Measurements from ENCODE around the gene MROH2A.

MROH2A gene

GRCh38 chr2:233821709-233822100, 43.6 kb downstream of the MROH2A start:
- no peak for TF ChIP-seq CTCF (IDR thresholded peaks at IDR 0.05)
- Histone ChIP-seq H3K9me3 (ENCODE audit: control insufficient read depth, low read length) (no peaks in the 10 kb centered on the region), H3K4me1 (no peaks in the 10 kb centered on the region), H3K9ac (no peak overlapping the region), H3K4me2 (ENCODE audit: low read length) (no peak overlapping the region), H3K27me3 (ENCODE audit: control insufficient read depth, insufficient read depth, low read length) (no peaks in the 10 kb centered on the region), H3K27ac (no peak overlapping the region), H3K36me3 (ENCODE audit: control insufficient read depth, insufficient read depth, low read length) (no peaks in the 10 kb centered on the region), H3K79me2 (no peaks in the 10 kb centered on the region), H2AFZ (no peak overlapping the region), H3K4me3 (ENCODE audit: low read depth, low read length) (no peak overlapping the region)

GRCh38 chr2:233822101-233822771, 44.1 kb downstream of the MROH2A start:
- H3K36me3 ChIP-seq (ENCODE audit: control insufficient read depth, insufficient read depth, low read length), result no peaks in the 10 kb centered on the region
- H3K4me2 ChIP-seq (ENCODE audit: low read length), result no peak overlapping the region
- no peaks in the 10 kb centered on the region for H3K79me2 ChIP-seq
- no peak overlapping the region for H3K9ac ChIP-seq
- H2AFZ ChIP-seq, result no peak overlapping the region
- no peaks in the 10 kb centered on the region for H3K27me3 ChIP-seq (ENCODE audit: control insufficient read depth, insufficient read depth, low read length)
- H3K4me1 ChIP-seq, result no peaks in the 10 kb centered on the region
- H3K4me3 ChIP-seq (ENCODE audit: low read depth, low read length), result no peak overlapping the region
- TF ChIP-seq CTCF (IDR thresholded peaks at IDR 0.05), result no peak
- H3K27ac ChIP-seq, result no peak overlapping the region
- H3K9me3 ChIP-seq (ENCODE audit: control insufficient read depth, low read length), result no peaks in the 10 kb centered on the region

DNA sequence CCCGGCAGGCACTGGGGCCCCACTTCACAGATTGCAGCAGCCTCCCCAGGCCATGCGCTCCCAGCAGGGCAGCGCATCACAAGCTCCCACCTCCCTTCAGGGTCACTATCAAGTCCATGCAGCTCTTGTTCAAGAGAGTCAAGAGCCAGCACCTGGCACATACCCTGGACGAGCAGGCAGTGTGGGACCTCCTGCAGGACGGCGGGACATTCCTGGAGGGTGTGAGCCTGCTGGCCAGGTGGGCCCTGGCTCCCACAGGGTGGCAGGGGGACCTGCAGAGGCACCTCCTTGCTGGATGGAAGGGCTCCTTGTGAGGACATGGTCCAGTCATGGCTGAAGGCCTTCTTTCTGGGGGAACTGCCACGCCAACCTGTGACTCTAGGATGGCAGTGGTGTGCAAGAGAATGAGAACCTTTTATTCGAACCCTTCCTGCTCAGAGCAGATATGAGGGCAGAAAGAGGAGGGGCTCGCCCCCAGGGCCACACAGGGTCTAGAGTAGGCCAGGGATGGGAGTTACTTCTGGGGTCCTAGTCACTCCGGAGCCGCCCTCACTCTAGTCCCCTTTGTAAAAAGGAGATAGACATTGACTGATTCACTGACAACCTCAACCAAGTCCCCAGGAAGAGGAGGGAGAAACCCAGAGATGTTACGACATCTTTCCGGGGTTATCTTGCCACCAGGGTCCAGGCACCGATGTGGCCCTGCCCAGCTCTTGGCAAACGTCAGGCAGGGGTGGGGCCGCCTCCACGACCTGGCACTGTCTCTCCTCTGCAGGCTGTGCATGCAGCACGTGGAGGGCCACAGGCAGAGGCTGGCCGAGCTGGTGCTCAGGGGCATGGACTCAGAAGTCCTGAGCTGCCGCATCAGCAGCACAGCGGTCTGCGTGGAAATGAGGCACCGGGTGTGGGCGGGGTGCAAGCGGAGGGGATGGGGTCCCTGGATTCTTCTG, 44.9 kb downstream of the MROH2A start:
- no peak for TF ChIP-seq CTCF (IDR thresholded peaks at IDR 0.05)
- no peak overlapping the region for H2AFZ ChIP-seq
- H3K4me1 ChIP-seq, result no peaks in the 10 kb centered on the region
- no peak overlapping the region for H3K4me2 ChIP-seq (ENCODE audit: low read length)
- no peaks in the 10 kb centered on the region for H3K27me3 ChIP-seq (ENCODE audit: control insufficient read depth, insufficient read depth, low read length)
- H3K9ac ChIP-seq, result no peak overlapping the region
- H3K9me3 ChIP-seq (ENCODE audit: control insufficient read depth, low read length), result no peaks in the 10 kb centered on the region
- no peaks in the 10 kb centered on the region for H3K79me2 ChIP-seq
- no peak overlapping the region for H3K4me3 ChIP-seq (ENCODE audit: low read depth, low read length)
- H3K27ac ChIP-seq, result no peak overlapping the region
- H3K36me3 ChIP-seq (ENCODE audit: control insufficient read depth, insufficient read depth, low read length), result no peaks in the 10 kb centered on the region

DNA sequence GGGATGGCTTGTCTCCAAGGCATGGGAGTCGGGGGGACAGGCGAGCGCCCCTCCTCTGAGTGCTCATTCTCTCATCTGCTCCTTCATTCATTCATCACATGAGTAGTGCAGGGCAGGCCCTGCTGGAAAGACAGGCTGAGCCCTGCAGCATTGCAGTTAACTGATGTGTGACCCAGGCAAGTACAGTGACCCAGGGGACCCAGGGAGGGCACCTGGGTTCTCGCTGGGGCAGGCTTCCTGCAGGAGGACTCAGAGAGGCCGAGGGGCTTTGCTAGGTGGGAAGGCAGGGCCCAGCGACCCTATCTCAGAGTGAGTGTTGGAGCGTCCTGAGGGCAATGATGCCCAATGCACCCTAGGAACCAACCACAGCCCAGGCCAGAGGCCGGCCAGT, 45.6 kb downstream of the MROH2A start:
- Histone ChIP-seq H3K79me2 (no peaks in the 10 kb centered on the region), H3K36me3 (ENCODE audit: control insufficient read depth, insufficient read depth, low read length) (no peaks in the 10 kb centered on the region), H3K4me2 (ENCODE audit: low read length) (no peak overlapping the region), H3K4me3 (ENCODE audit: low read depth, low read length) (no peak overlapping the region), H3K27ac (no peak overlapping the region), H2AFZ (no peak overlapping the region), H3K27me3 (ENCODE audit: control insufficient read depth, insufficient read depth, low read length) (no peaks in the 10 kb centered on the region), H3K9ac (no peak overlapping the region), H3K4me1 (no peaks in the 10 kb centered on the region), H3K9me3 (ENCODE audit: control insufficient read depth, low read length) (no peaks in the 10 kb centered on the region)
- TF ChIP-seq CTCF (IDR thresholded peaks at IDR 0.05), result no peak
